Measurements from ENCODE around the gene GALK2. TPM values are rescaled to one million over a fixed set of nuclear protein-coding genes. Genes with fewer than 3 reads are reported as not detected.
"Not testable (repeated sequence)": the region's sequence is repeated elsewhere in the genome, so short reads cannot be mapped to it uniquely, and the experiment has no call there.

GALK2 gene
- total RNA-seq, 6 experiments from 2014 or later, result 17.5 to 24.7 (median 21.6) TPM

GRCh38 chr15:49331442-49331841, 161.4 kb downstream of the GALK2 start:
- no peaks in the 10 kb centered on the region for H3K9me3 Mint-ChIP-seq
- TF ChIP-seq, protein P1, sequence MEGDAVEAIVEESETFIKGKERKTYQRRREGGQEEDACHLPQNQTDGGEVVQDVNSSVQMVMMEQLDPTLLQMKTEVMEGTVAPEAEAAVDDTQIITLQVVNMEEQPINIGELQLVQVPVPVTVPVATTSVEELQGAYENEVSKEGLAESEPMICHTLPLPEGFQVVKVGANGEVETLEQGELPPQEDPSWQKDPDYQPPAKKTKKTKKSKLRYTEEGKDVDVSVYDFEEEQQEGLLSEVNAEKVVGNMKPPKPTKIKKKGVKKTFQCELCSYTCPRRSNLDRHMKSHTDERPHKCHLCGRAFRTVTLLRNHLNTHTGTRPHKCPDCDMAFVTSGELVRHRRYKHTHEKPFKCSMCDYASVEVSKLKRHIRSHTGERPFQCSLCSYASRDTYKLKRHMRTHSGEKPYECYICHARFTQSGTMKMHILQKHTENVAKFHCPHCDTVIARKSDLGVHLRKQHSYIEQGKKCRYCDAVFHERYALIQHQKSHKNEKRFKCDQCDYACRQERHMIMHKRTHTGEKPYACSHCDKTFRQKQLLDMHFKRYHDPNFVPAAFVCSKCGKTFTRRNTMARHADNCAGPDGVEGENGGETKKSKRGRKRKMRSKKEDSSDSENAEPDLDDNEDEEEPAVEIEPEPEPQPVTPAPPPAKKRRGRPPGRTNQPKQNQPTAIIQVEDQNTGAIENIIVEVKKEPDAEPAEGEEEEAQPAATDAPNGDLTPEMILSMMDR (IDR thresholded peaks at IDR 0.05), result no peak
- DNase-seq, result no peak
- H3K27me3 Mint-ChIP-seq (ENCODE audit: insufficient read depth), result no peaks in the 10 kb centered on the region
- H3K27ac Mint-ChIP-seq, result no peak overlapping the region
- H3K4me1 Mint-ChIP-seq (ENCODE audit: low read depth), result peaks cover 21% of the 10 kb centered on the region
- H3K4me3 Mint-ChIP-seq, result no peak overlapping the region
- H3K36me3 Mint-ChIP-seq (ENCODE audit: low read depth), result peaks cover 24% of the 10 kb centered on the region

DNA sequence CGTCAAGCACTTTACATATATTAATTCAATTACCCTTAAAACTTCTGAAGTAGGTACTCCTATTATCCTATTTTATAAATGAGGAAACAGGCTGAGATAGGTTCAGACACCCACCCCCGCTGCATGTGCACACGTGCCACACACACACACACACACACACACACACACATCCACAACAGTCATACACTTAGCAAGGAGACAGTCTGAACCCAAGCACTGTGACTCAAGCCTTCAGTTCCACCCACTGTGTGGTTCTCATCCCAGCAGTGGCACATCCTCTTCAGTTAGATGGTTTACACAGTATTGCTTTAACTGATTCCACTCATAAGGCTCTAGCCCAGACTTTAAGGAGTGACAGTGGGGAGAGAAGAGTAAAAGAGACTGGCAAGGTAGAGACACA, 161.9 kb downstream of the GALK2 start:
- H3K27me3 Mint-ChIP-seq (ENCODE audit: insufficient read depth), result no peaks in the 10 kb centered on the region
- peak overlapping the region; percentile 1 for H3K27ac Mint-ChIP-seq
- H3K4me3 Mint-ChIP-seq, result no peak overlapping the region; the same call in 1 of the 2 replicates
- H3K36me3 Mint-ChIP-seq (ENCODE audit: low read depth), result peaks cover 24% of the 10 kb centered on the region
- TF ChIP-seq, protein P1 (IDR thresholded peaks at IDR 0.05), result no peak
- DNase-seq, result no peak
- no peaks in the 10 kb centered on the region for H3K9me3 Mint-ChIP-seq
- peaks cover 21% of the 10 kb centered on the region for H3K4me1 Mint-ChIP-seq (ENCODE audit: low read depth)

GRCh38 chr15:49339656-49340055, 169.6 kb downstream of the GALK2 start:
- no peak for DNase-seq
- no peak overlapping the region for H3K4me3 Mint-ChIP-seq
- H3K4me1 Mint-ChIP-seq (ENCODE audit: low read depth), result peaks cover 6% of the 10 kb centered on the region
- peaks cover 35% of the 10 kb centered on the region for H3K36me3 Mint-ChIP-seq (ENCODE audit: low read depth)
- H3K27me3 Mint-ChIP-seq (ENCODE audit: insufficient read depth), result no peaks in the 10 kb centered on the region
- no peaks in the 10 kb centered on the region for H3K9me3 Mint-ChIP-seq
- TF ChIP-seq, protein P1 (IDR thresholded peaks at IDR 0.05), result no peak
- H3K27ac Mint-ChIP-seq, result no peak overlapping the region

DNA sequence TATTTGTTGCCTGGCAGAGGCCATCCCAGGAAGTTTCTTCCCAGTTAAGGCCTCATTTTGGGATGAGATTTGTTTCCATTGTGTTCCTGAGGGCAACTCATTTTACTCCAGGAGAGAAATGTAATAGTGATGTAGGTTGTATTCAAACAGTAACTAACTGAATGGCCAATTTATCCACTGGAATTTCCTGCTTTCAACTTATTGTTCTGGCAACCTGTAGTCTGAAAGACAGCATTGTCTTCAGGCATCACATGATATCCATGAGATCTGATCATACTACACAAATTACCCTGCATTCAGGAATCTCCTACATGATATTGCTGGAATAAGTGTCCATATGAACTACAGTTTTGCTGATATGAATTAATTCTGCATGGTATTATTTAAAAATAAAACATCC, 173.5 kb downstream of the GALK2 start:
- Mint-ChIP-seq H3K27ac (no peak overlapping the region), H3K27me3 (ENCODE audit: insufficient read depth) (no peaks in the 10 kb centered on the region), H3K4me3 (no peak overlapping the region), H3K9me3 (no peaks in the 10 kb centered on the region), H3K36me3 (ENCODE audit: low read depth) (peaks cover 28% of the 10 kb centered on the region), H3K4me1 (ENCODE audit: low read depth) (peaks cover 6% of the 10 kb centered on the region)
- no peak for DNase-seq
- TF ChIP-seq, protein P1 (IDR thresholded peaks at IDR 0.05), result no peak

GRCh38 chr15:49354439-49354838, 184.4 kb downstream of the GALK2 start:
- H3K9me3 Mint-ChIP-seq; H3K36me3 Mint-ChIP-seq (ENCODE audit: low read depth); H3K27ac Mint-ChIP-seq; H3K4me3 Mint-ChIP-seq; DNase-seq; H3K4me1 Mint-ChIP-seq (ENCODE audit: low read depth); H3K27me3 Mint-ChIP-seq (ENCODE audit: insufficient read depth): not testable (repeated sequence)

GRCh38 chr15:49361370-49361769, 191.3 kb downstream of the GALK2 start:
- TF ChIP-seq, protein P1 (IDR thresholded peaks at IDR 0.05), result no peak
- DNase-seq, result no peak
- no peaks in the 10 kb centered on the region for H3K4me1 Mint-ChIP-seq (ENCODE audit: low read depth)
- no peak overlapping the region for H3K4me3 Mint-ChIP-seq
- peaks cover 3% of the 10 kb centered on the region; the same call in 1 of the 2 replicates for H3K36me3 Mint-ChIP-seq (ENCODE audit: low read depth)
- H3K27me3 Mint-ChIP-seq (ENCODE audit: insufficient read depth), result no peaks in the 10 kb centered on the region
- H3K27ac Mint-ChIP-seq, result no peak overlapping the region
- no peaks in the 10 kb centered on the region for H3K9me3 Mint-ChIP-seq
